Ovary (tissue), 9 donors: ENCODE results near the gene ASMTL. TPM values are rescaled to one million over a fixed set of nuclear protein-coding genes. Genes with fewer than 3 reads are reported as not detected.

Experiments
- DNase-seq, 5 donors: peaks; one replicate each; pipeline ENCODE4 v3.0.0-alpha.2; 2019 to 2020
- H3K27ac ChIP-seq, 2 donors: fragments of 200-600 bp; one replicate each; pipeline versions ENCODE4 v1.5.1 to v1.8.0; 2019 to 2022
- H3K27me3 ChIP-seq: fragments of 200-600 bp; one replicate; pipeline ENCODE4 v1.8.0; 2022
- H3K36me3 ChIP-seq: fragments of 200-600 bp; sonication (generic); one replicate; pipeline ENCODE4 v1.5.1; 2019
- H3K4me1 ChIP-seq: one replicate; pipeline ENCODE4 v1.8.1; 2013; ENCODE audit warnings: mild to moderate bottlenecking, moderate library complexity; ENCODE audit not compliant: insufficient read depth
- H3K4me3 ChIP-seq: fragments of 200-600 bp; sonication (generic); one replicate; pipeline ENCODE4 v1.5.1; 2017
- H3K9me3 ChIP-seq, 2 donors: fragments of 200-600 bp in 1 of 2; sonication (generic) in 1 of 2; one replicate each; pipeline versions ENCODE4 v1.5.1 to v1.8.1; 2013 to 2019; ENCODE audit warnings: mild to moderate bottlenecking in 1 of 2, moderate library complexity in 1 of 2
- CTCF ChIP-seq, 3 donors: fragments of 450-650 bp in 2 of 3; fragments of 200-600 bp in 1 of 3; IDR thresholded peaks; one replicate each; pipeline versions ENCODE4 v1.5.1 to v1.8.0; 2016 to 2022; ENCODE audit warnings: antibody characterized with exemption in 3 of 3, mild to moderate bottlenecking in 1 of 3
- EP300 ChIP-seq: sonication (generic); formaldehyde crosslinking; IDR thresholded peaks from one replicate; pipeline ENCODE4 v1.6.1; 2017; ENCODE audit warnings: antibody characterized with exemption
- POLR2A ChIP-seq: fragments of 450-650 bp; IDR thresholded peaks from one replicate; pipeline ENCODE4 v1.6.1; 2017; ENCODE audit warnings: antibody characterized with exemption, mild to moderate bottlenecking, moderate library complexity
- WGBS, 3 donors: extraction: QIAGEN DNeasy Blood & Tissue Kit in 1 of 3; methylation state at CpG; one replicate each; pipeline versions ENCODE4 v1.1.5 to v1.1.7; 2013 to 2017; 5-methylcytosine and 5-hydroxymethylcytosine counted together
- intact Hi-C, 4 donors: fragments of 100-400 bp; cut with DNase I; formaldehyde crosslinking; loops; one replicate each; pipeline versions ENCODE4 v1.11.0 to v1.15.1; 2022 to 2023
- polyA plus RNA-seq, 2 donors: library from polyadenylated mRNA; stranded (reverse); fragments of 200-250 nt in 1 of 2; fragments of 350-450 nt in 1 of 2; fragmentation: Illumina TruSeq in 1 of 2; extraction: RNeasy Lipid Tissue Mini Kit (QIAGEN cat#74804) in 1 of 2; gene quantifications; one replicate each; pipeline ENCODE4 v1.2.3, GENCODE V29; 2013 to 2014
- total RNA-seq, 7 donors: library from RNA; depleted of rRNA in 2 of 7; stranded (reverse); fragments of >200 nt in 2 of 7; fragmentation: NEBNext Ultra II Directional in 3 of 7; extraction: Animal tissue kit (Norgen Biotek cat#: 25700) in 3 of 7; gene quantifications; one replicate each; pipeline versions ENCODE4 v1.1.0 to v1.2.4, GENCODE V29; 2016 to 2023
- donor health status: DM: no; HTN: no; CAD: no; lungs with moderate emphysema.
- donor health status: DM: no; HTN: no; CAD: no.
- donor health status: Bipolar disorder and iron deficiency.
- donor health status: DM: yes; HTN: yes; CAD: no.
- donor health status: DM: no; HTN: no; CAD: no.
- donor health status: DM: yes; HTN: yes; CAD: no.

Gene ASMTL
- total and polyA plus RNA-seq, 9 donors = 21.3 to 48.9 (median 40.7) TPM

- no peaks in the 10 kb centered on the region for H3K9me3 ChIP-seq
- WGBS, 3 donors = 1% methylated on average over 30 to 45 of the region's 45 CpGs
- TF ChIP-seq CTCF (IDR thresholded peaks at IDR 0.05) (peak; percentile 85 to 96 (median 91)), EP300 (no peak), POLR2A (no peak)
- no peaks in the 10 kb centered on the region for H3K36me3 ChIP-seq
- peak overlapping the region; percentile 84 for H3K4me3 ChIP-seq
- DNase-seq = peak; percentile 86 to 94 (median 92)
- peak overlapping the region; percentile 53 to 57 for H3K27ac ChIP-seq
- no peaks in the 10 kb centered on the region for H3K27me3 ChIP-seq
- peaks cover 7% of the 10 kb centered on the region for H3K4me1 ChIP-seq
- intact Hi-C loops = loop anchor here in 3 of 4 donors (1.0 to 10.0 kb wide), 5 partner anchors 62 to 1151 kb away; partner anchors contain the start of genes AKAP17A (in 2 of the 3) and SLC25A6 (in 1 of the 3)
Observed at GRCh38 chrX:1453951-1454785, 1.5 kb upstream of the ASMTL start.

GRCh38 chrX:1453395-1453783 lies 680 bp upstream of the ASMTL start:
- WGBS, 3 donors = 1% methylated on average over 17 to 34 of the region's 34 CpGs
- Histone ChIP-seq H3K36me3 (no peaks in the 10 kb centered on the region), H3K9me3 (no peaks in the 10 kb centered on the region), H3K4me1 (peaks cover 7% of the 10 kb centered on the region), H3K4me3 (peak overlapping the region; percentile 84), H3K27ac (peak overlapping the region; percentile 53 to 85), H3K27me3 (no peaks in the 10 kb centered on the region)
- intact Hi-C loops = loop anchor here in 3 of 4 donors (1.0 to 10.0 kb wide), 5 partner anchors 61 to 1151 kb away; partner anchors contain the start of genes AKAP17A (in 2 of the 3) and SLC25A6 (in 1 of the 3)
- DNase-seq = no peak
- TF ChIP-seq CTCF (IDR thresholded peaks at IDR 0.05) = no peak
- no peak for TF ChIP-seq EP300
- TF ChIP-seq POLR2A = peak; percentile 29

GRCh38 chrX:1451661-1452515 lies 821 bp downstream of the ASMTL start:
- H3K4me1 ChIP-seq = peaks cover 7% of the 10 kb centered on the region
- WGBS, 3 donors = 18 to 24% (median 23%) methylated on average over 23 of the region's 23 CpGs
- TF ChIP-seq EP300 = no peak
- no peak for TF ChIP-seq CTCF (IDR thresholded peaks at IDR 0.05)
- no peak for TF ChIP-seq POLR2A
- DNase-seq = peak; percentile 38 to 75 (median 61)
- intact Hi-C loops = loop anchor here in 3 of 4 donors (5.0 to 10.0 kb wide), 4 partner anchors 140 to 1153 kb away; partner anchors contain the start of gene AKAP17A (in 2 of the 3)
- H3K27me3 ChIP-seq = no peaks in the 10 kb centered on the region
- H3K36me3 ChIP-seq = no peaks in the 10 kb centered on the region
- H3K4me3 ChIP-seq = peak overlapping the region; percentile 99
- no peaks in the 10 kb centered on the region for H3K9me3 ChIP-seq
- peak overlapping the region; percentile 51 to 69 for H3K27ac ChIP-seq

- DNase-seq = peak in 2 of 5 donors; percentile 43 to 46
- Histone ChIP-seq H3K4me1 (peaks cover 7% of the 10 kb centered on the region), H3K9me3 (no peaks in the 10 kb centered on the region), H3K27ac (no peak overlapping the region), H3K27me3 (no peaks in the 10 kb centered on the region), H3K4me3 (no peak overlapping the region), H3K36me3 (no peaks in the 10 kb centered on the region)
- WGBS, 3 donors = 79 to 81% (median 79%) methylated on average over 6 of the region's 6 CpGs
- TF ChIP-seq CTCF (IDR thresholded peaks at IDR 0.05) = no peak
- no peak for TF ChIP-seq POLR2A
- TF ChIP-seq EP300 = no peak
- intact Hi-C loops = loop anchor here in 3 of 4 donors (5.0 to 10.0 kb wide), 4 partner anchors 141 to 1154 kb away; partner anchors contain the start of gene AKAP17A (in 2 of the 3)
Observed at GRCh38 chrX:1451251-1451660, 1.5 kb downstream of the ASMTL start.
